ENCODE measurements around the gene SLC36A1. TPM values are rescaled to one million over a fixed set of nuclear protein-coding genes. Genes with fewer than 3 reads are reported as not detected.

Gene SLC36A1
- polyA plus RNA-seq, 1 donor: 26.4 TPM

DNA sequence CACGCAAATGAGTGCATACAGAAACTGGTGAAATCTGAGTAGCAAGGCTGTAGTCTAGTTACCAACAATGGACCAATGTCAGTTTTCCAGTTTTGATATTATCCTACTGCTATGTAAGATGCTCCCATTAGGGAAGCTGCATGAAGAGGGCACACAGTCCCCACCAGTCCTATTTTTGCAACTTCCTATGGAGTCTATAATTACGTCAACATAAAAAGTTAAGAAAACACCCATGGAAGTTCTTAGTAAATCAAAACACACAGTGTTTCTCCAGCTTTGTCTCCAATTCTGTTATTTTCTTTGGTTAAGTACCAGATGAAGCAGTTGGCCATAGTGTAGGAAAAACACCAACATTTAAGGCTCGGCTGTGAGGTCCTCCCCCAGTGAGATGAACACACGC, 85.0 kb downstream of the SLC36A1 start:
- no peak for DNase-seq (ENCODE audit: low read depth)

DNA sequence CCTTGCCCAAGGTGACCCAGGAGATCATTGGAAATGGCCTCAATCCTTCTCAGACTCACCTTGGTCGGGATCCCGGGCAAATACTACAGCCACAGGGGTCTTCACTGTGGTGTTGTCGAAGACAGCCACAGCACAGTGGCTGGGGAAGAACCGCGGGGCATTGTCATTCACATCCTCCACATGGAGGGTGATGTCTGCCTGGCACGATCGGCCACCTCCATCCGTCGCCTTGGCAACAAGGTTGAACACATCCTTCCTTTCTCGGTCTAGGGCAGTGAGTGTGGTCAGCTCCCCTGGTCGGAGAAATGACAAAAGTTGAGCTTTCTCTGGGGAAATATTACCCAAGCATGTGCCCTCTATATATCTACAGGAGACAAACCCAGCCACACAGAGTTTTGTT, 86.9 kb downstream of the SLC36A1 start:
- DNase-seq (ENCODE audit: low read depth): no peak

DNA sequence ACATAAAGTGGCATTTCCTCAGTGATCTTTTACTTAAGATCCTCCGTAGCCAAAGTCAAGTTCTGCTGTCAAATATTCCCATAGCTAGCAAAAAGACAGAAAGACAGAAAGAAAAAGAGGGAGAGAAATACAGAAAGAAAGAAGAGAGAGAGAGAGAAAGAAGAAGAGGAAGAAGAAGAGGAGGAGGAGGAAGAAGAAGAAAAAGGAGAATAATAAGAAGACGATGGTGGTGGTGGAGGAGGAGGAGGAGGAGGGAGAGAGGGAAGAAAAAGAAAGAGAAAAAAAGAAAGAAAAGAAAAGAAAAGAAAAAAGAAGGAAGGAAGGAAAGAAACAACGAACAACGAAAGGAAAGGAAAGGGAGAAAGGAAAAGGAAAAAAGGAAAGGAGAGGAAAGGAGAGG, 89.6 kb downstream of the SLC36A1 start:
- DNase-seq (ENCODE audit: low read depth): no peak

DNA sequence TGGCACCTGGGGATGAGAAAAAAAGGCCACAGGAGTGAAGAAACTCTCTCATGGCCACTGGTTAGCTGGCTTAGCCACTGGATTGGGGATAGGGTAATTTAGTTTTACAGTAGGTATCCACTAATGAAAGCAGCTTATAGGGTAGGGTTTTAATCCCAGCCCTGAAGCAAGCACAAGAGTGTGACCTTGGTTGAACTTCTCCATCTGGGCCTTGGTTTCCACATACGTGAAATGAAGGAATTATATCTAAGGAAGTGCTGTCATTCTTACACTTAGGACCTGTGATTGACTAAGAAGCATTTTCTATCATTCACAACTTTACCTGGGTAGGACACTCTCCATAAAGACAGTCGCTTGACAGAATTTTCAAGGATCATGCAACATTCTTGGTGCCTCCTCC, 94.2 kb downstream of the SLC36A1 start:
- DNase-seq (ENCODE audit: low read depth): no peak

Other genes starting within 250 kb of the SLC36A1 start
- 110 TPM for gene CCDC69, start 223.5 kb upstream of the SLC36A1 start, polyA plus RNA-seq (ENCODE audit: insufficient read length)
- gene GM2A, start 194.4 kb upstream of the SLC36A1 start, polyA plus RNA-seq (ENCODE audit: insufficient read length): 19.0 TPM
- not detected for gene SLC36A3, start 143.8 kb upstream of the SLC36A1 start, polyA plus RNA-seq (ENCODE audit: insufficient read length)
- 0.62 TPM for gene SLC36A2, start 100.0 kb upstream of the SLC36A1 start, polyA plus RNA-seq (ENCODE audit: insufficient read length)
- gene FAT2, start 143.7 kb downstream of the SLC36A1 start, polyA plus RNA-seq (ENCODE audit: insufficient read length): 0.66 TPM
- 4,012 TPM for gene SPARC, start 239.3 kb downstream of the SLC36A1 start, polyA plus RNA-seq (ENCODE audit: insufficient read length)